HG02943 (cell line): ENCODE measurements around the gene FAM9C.
"Not testable (repeated sequence)": the region's sequence is repeated elsewhere in the genome, so short reads cannot be mapped to it uniquely, and the experiment has no call there.

ENCODE experiments used
- ATAC-seq: cut with Tn5 transposase; IDR thresholded peaks from one replicate; pipeline ENCODE4 v1.9.1; 2021; ENCODE audit warnings: mild to moderate bottlenecking, low read depth, moderate library complexity; ENCODE audit not compliant: unreplicated experiment

Gene FAM9C

GRCh38 chrX:13076176-13076961 lies 31.9 kb upstream of the FAM9C start:
- no peak for ATAC-seq

- ATAC-seq = peak; percentile 75
Measured at GRCh38 chrX:13074297-13075262, 30.2 kb upstream of the FAM9C start.

GRCh38 chrX:13069771-13070416 lies 25.5 kb upstream of the FAM9C start:
- no peak for ATAC-seq

- ATAC-seq = no peak
Measured at GRCh38 chrX:13068651-13069050, 24.2 kb upstream of the FAM9C start.

- ATAC-seq = no peak
Measured at GRCh38 chrX:13067773-13068172, 23.4 kb upstream of the FAM9C start.

GRCh38 chrX:13066391-13066790 lies 22.0 kb upstream of the FAM9C start:
- ATAC-seq = no peak

GRCh38 chrX:13064599-13065143 lies 20.3 kb upstream of the FAM9C start:
- ATAC-seq = no peak

- ATAC-seq = not testable (repeated sequence)
Measured at GRCh38 chrX:13063124-13063523, 18.7 kb upstream of the FAM9C start.

GRCh38 chrX:13062331-13062730 lies 17.9 kb upstream of the FAM9C start:
- not testable (repeated sequence) for ATAC-seq

GRCh38 chrX:13061215-13061708 lies 16.8 kb upstream of the FAM9C start:
- not testable (repeated sequence) for ATAC-seq

- no peak for ATAC-seq
Measured at GRCh38 chrX:13059637-13060499, 15.4 kb upstream of the FAM9C start.

- no peak for ATAC-seq
Measured at GRCh38 chrX:13055486-13055885, 11.1 kb upstream of the FAM9C start.

- ATAC-seq = no peak
Measured at GRCh38 chrX:13053171-13053570, 8.8 kb upstream of the FAM9C start.

GRCh38 chrX:13051529-13052172 lies 7.2 kb upstream of the FAM9C start:
- ATAC-seq = no peak

GRCh38 chrX:13051167-13051528 lies 6.7 kb upstream of the FAM9C start:
- no peak for ATAC-seq

- no peak for ATAC-seq
Measured at GRCh38 chrX:13050151-13050550, 5.7 kb upstream of the FAM9C start.

GRCh38 chrX:13048280-13048679 lies 3.9 kb upstream of the FAM9C start:
- no peak for ATAC-seq

- no peak for ATAC-seq
Measured at GRCh38 chrX:13047759-13048158, 3.3 kb upstream of the FAM9C start.
